SH-SY5Y (cell line): Measurements from ENCODE around the gene RAD50.

ENCODE experiments used
- GATA2 ChIP-seq: IDR thresholded peaks from 2 replicates; pipeline ENCODE4 v1.6.1; 2011; ENCODE audit warnings: mild to moderate bottlenecking, low read depth, low read length
- GATA3 ChIP-seq: IDR thresholded peaks from 2 replicates; pipeline ENCODE4 v1.6.1; 2011; ENCODE audit warnings: low read depth, mild to moderate bottlenecking, low read length, moderate library complexity

Gene RAD50

DNA sequence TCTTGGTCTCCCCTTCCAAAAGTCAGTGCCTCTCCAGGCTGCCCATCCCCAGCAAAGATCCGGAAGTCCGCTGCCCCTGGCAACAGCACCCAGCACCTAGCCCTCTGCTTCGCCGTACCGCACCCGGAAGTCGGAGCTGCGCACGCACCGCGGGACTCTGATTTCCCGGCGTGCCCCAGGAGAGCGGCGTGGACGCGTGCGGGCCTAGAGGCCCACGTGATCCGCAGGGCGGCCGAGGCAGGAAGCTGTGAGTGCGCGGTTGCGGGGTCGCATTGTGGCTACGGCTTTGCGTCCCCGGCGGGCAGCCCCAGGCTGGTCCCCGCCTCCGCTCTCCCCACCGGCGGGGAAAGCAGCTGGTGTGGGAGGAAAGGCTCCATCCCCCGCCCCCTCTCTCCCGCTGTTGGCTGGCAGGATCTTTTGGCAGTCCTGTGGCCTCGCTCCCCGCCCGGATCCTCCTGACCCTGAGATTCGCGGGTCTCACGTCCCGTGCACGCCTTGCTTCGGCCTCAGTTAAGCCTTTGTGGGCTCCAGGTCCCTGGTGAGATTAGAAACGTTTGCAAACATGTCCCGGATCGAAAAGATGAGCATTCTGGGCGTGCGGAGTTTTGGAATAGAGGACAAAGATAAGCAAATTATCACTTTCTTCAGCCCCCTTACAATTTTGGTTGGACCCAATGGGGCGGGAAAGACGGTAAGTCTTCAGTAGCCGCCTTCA is at the start of gene RAD50:
Gene RAD50, plus strand, starts transcription at position 215 of the 715 bp plus-strand sequence. Its CDS starts 348 bp downstream, at position 563.
- TF ChIP-seq GATA2: no peak
- TF ChIP-seq GATA3: no peak

DNA sequence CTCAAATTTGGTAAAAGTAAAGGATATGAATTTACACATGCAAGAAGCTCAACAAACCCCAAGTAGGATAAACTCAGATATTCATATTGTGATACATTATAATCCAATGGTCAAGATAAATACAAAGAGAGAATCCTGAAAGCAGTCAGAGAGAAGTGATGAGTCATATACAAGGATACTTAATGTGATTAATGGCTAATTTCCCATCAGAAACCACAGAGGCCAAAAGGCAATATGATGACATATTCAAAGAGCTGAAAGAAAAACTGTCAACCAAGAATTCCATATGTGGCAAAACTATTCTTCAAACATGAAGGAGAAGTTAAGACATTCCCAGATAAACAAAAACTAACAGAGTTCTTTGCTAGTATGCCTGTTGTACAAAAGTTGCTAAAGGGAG is 46.7 kb upstream of the RAD50 start:
- TF ChIP-seq GATA2 (no peak), GATA3 (no peak)

DNA sequence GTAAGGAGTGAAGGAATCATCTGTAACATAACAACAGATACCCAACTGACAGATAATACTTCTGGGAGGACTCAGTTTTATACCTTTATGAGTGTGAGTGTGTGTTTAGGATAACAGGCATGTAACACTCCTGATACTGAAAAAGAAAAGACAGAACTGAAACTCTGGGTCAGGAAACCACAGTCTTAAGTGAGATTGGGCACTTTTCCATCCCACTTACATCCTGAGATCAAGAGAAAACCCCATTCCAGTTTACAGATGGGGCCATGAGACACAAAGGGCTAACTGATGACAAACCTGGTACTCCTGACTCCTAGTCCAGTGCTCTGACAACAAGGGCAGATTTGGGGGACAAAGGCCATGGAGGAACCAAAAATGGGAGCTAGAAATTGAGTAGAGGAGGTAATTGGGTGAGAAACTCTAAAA is 31.5 kb upstream of the RAD50 start:
- TF ChIP-seq GATA2 (no peak), GATA3 (no peak)

DNA sequence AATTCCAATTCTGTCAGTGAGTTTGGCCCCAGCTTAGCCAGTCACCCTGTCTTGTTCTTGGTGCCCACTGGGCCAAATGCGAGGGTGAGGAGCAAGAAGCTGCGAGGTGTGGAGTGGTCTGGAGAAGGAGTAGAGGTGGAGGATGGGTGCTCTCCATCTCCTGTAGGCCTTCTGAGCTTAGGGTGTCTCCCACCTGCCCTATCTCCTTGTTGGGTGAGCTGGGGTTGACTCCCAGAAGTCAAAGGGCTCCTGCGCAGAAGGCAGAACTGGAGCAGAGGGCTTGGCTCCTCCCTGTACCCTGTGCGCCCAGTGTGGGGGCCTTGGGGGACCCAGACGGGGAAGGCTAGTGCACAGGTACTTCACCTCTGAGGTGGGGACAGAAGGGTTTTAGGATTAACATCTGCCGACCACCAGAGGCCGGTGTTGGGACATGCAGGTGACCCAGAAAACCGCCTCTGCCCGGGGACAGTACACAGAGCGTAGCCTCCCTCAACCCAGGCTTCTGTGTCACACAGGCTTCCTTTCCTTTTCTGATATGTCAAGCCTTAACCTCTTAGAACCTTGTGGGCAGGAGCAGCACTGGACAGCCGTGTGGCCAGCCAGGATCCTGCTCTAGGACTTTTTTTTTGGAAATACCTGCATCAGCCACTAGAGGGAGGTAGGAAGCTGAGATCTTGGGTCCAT is 30.3 kb upstream of the RAD50 start:
- TF ChIP-seq GATA2: no peak
- TF ChIP-seq GATA3: no peak

DNA sequence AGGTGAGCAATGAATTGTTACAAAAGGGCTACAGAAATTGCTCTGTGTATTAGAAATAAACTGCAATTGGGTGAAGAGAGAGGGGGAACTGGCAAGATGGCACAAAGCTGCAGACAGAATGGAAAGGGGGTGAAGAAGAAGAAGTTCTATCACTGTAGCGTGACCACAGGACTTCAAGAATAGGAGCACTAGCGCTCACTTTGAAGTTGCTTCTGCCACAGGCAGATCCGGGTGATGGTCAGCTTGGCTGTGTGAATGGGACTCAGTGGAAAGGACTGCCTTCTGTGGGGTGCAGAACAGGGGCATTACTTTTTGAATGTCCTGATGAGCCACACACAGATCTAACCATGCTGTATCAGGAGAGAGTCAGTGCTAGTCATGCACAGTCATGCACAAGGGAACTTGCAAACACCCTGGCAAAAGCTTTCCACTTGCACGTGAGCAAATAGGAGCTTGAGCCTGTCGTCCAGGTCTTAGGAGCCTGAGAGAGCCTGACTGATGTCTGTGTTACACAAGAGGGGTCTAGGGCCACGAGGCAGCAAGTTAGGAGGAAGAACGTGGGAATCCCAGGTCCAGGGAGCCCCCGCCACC is 29.7 kb upstream of the RAD50 start:
- TF ChIP-seq GATA3 (no peak), GATA2 (no peak)

DNA sequence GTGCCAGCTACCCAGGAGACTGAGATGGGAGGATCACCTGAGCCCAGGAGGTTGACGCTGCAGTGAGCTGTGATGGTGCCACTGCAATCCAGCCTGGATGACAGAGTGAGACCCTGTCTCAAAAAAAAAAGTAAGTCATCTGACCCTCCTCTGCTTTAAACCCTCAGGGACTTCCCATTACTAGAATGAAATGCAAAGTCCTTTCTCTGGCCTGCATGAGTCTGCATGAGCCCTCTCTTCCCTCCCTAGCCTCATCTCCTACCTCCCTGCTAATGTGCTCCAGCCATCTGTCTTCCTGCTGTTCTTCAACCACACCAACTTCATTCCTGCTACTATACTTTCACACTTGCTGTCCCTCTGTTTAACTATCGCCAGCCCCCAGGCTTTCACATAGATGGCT is 28.8 kb upstream of the RAD50 start:
- no peak for TF ChIP-seq GATA2
- no peak for TF ChIP-seq GATA3

DNA sequence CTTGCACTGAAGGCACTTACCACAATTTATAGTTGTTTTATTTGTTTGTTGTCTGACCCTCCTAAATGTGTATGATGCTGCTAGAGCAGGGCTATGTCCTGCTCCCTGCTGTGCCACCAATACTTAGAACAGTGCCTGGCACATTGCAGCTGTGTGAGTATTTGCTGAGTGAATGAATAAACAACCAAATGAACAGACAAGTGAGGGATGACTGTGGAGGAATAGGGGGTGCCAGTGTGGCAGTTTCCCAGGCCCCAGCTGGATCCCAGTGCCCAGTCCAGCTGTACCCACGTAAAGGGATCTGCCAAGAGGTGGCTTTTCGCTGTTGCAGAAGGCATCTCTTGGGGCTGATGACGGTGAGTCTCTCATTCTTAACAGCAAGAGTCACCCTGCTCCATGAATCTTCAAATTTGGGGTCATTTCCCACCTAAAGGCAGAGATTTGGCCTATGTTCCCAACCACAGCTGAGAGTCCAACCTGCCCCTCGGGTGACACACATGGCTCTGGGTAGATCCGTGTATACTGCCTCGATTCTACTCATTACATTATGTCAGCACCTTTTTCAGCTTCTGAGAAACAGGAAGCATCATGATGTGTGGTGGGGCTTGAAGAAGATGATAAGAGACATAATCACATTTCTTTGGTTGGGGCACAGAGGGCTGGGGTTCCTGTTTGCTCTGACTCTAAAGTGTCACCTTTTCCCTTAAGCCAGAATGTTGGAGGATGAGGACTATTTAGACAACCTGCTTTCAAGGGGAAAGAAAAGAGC is 27.7 kb upstream of the RAD50 start:
- TF ChIP-seq GATA3: no peak
- TF ChIP-seq GATA2: no peak

DNA sequence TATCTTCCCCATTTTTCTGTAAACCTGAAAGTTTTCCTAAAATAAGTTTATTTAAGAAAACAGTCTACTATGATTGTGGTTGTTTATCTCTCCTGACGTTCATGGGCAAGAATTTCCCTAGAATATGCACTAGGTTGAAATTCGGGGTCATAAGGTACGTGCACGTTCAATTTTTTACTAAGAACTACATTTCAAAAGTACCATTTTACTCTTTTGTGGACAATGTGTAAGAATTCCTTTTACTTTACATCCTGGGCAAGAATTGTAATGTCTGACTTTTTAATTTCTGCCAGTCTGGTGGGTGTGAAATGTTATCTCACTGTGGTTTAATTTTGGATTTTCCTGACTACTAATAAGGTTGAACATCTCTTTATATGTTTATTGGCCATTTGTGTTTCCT is 25.8 kb upstream of the RAD50 start:
- TF ChIP-seq GATA2: no peak
- no peak for TF ChIP-seq GATA3

DNA sequence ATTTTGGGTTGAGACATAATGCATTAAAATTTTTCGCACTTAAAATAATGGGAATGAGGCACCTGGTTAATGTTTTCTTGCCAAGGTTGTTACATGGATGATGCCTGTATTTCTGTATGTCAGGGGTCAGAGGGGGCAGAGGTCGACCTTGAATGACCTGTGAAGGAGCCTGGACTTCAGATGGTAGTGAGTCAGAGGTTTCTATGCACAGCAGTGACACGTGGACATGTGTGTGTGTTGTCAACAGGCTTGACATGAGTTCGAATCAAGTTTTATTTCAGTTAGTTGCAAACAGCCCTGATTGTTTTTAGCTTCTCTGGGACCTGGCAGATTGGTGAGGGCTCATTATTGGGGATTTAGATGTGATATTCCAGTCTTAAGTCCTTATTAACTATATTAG is 17.1 kb upstream of the RAD50 start:
- TF ChIP-seq GATA3 (no peak), GATA2 (no peak)

DNA sequence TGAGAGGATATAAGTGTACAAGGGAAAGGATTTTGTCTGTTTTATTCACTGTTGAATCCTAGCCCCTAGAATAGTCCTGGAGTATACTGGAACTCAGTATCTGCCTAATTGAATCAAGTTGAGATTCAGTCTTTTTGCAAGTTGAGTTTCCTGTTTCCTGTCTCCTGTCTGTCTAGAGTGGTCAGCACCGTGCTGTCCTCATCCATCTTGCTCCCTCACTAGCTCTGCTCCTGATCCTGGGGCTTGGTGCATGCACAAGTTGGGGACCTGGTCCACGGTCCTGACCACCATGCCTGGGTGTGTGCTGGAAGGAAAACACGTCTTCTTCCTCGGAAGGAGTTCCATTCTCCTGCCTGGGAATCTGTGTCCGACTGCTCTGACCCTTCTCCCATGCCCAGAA is 16.6 kb upstream of the RAD50 start:
- TF ChIP-seq GATA2 (no peak), GATA3 (no peak)

DNA sequence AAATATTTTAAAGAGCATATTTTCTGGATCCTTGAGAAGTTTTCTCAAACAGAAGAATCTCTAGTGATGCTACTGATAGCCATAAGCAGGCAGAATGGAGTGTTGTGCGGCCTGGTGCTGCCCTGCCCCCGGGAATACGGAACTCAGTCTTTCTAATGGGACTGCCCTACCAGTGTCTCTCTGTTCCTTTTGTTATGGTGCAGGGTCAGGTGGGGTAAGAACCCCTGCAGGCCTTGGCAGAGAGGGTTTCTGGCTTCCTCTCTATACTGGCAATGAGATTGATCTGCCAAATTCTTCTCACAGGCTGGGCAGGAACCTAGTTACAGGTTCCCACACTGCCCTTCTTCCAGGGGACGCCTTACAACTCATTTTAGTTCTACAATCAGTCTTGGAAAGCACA is 16.0 kb upstream of the RAD50 start:
- TF ChIP-seq GATA3 (no peak), GATA2 (no peak)

DNA sequence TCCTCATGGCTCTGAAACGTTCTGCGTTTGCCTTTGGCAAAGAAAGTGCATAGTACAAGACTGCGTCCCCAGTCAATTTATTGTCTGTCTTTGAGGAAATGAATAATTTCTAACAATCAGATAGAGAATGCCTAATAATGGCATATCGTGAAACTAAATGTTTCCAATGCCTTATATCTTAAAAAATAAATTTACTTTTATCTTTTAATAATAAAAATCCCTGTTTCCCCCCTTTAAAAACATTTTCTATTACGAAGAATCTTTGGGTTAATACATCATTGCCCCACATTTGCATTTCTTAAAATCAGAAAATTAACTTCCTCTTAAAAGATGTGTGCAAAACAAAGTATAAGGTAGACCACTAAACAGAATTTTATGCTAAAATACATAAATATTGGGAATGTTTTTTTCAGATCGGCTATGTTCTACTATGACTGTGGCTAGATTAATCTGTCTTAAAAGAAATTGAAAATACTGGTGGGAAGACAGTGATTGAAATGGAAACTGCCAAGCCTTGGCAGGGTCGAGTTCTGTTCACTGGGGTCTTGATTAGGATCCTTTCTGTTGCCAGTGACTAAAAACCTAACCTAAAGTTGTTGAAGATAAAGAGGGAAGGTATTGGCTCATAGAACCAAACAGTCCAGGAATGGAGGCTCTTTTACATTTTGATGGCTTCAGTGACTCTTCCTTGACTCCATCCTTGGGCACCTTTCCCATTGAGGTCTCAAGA is 13.1 kb upstream of the RAD50 start, which contains the start of gene IL5:
Gene IL5, minus strand, starts transcription at position 51 of the 730 bp plus-strand sequence. Its CDS starts 44 bp downstream, at position 7.
- no peak for TF ChIP-seq GATA2
- TF ChIP-seq GATA3: no peak

DNA sequence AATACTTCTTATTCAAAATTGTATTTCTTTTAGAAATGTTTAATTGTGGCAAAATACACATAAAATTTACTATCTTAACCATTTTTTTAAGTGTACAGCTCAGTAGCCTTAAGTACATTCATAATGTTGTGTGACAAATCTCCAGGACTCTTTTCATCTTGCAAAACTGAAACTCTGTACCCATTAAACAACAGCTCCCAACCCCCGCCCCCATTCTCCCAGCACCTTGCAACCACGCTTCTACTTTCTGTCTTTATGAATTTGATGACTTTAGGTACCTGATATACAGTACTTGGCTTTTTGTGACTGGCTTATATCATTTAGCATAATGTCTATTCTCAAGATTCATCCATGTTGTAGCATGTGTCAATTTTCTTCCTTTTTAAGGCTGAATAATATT is 10.7 kb upstream of the RAD50 start:
- no peak for TF ChIP-seq GATA3
- no peak for TF ChIP-seq GATA2
